IMR-90 (cell line): ENCODE data around the gene FGFRL1. TPM values are rescaled to one million over a fixed set of nuclear protein-coding genes. Genes with fewer than 3 reads are reported as not detected.

Experiments
- ATAC-seq: fragments of 200-7000 bp; cut with Tn5 transposase; 2 replicates; pipeline ENCODE4 v1.9.1; 2020; ENCODE audit warnings: low read depth, mild to moderate bottlenecking, moderate library complexity
- BruUV-seq: library from RNA; stranded (reverse); fragments of 400-500 nt; replicated peaks from 2 replicates; lab custom pipeline; 2021; lab: Mats Ljungman, UMichigan
- CTCF ChIA-PET: fragments of 300-600 bp; formaldehyde crosslinking; extraction: SDS; loops from one replicate; lab custom pipeline; 2021; ENCODE audit warnings: antibody characterized with exemption; lab: Yijun Ruan, JAX
- POLR2A ChIA-PET: fragments of 300-600 bp; sonication (Branson Sonifier 250); formaldehyde crosslinking; loops from one replicate; lab custom pipeline; 2022; ENCODE audit warnings: antibody characterized with exemption; ENCODE audit not compliant: unreplicated experiment; lab: Charles Lee
- DNase-seq: peaks from one replicate; pipeline ENCODE4 v3.0.0; 2013
- H2AFZ ChIP-seq: replicated peaks from 2 replicates; pipeline ENCODE3; 2013; ENCODE audit warnings: low read length, mild to moderate bottlenecking; ENCODE audit not compliant: poor library complexity
- H2AK5ac ChIP-seq: 2 replicates; pipeline ENCODE4 v1.6.1; 2013; ENCODE audit warnings: low read depth, low read length, inconsistent platforms
- H2AK9ac ChIP-seq: replicated peaks from 2 replicates; pipeline ENCODE3; 2013; ENCODE audit warnings: mild to moderate bottlenecking, low read depth, low read length, moderate library complexity; ENCODE audit not compliant: poor library complexity
- H2BK120ac ChIP-seq: 2 replicates; pipeline ENCODE4 v1.6.1; 2013; ENCODE audit warnings: low read depth, low read length, inconsistent platforms
- H2BK15ac ChIP-seq: 3 replicates; pipeline ENCODE4 v1.6.1; 2013; ENCODE audit warnings: low read depth, low read length, inconsistent platforms
- H2BK20ac ChIP-seq: 2 replicates; pipeline ENCODE4 v1.6.1; 2013; ENCODE audit warnings: low read depth, mild to moderate bottlenecking, inconsistent platforms, low read length, moderate library complexity
- H2BK5ac ChIP-seq: 2 replicates; pipeline ENCODE4 v1.6.1; 2013; ENCODE audit warnings: mild to moderate bottlenecking, low read depth, low read length, inconsistent platforms; ENCODE audit not compliant: poor library complexity, severe bottlenecking
- H3K14ac ChIP-seq: replicated peaks from 2 replicates; pipeline ENCODE4 v1.6.1; 2013; ENCODE audit warnings: low read depth, low read length, inconsistent platforms
- H3K18ac ChIP-seq: 2 replicates; pipeline ENCODE4 v1.6.1; 2013; ENCODE audit warnings: low read depth, low read length, control low read depth
- H3K23ac ChIP-seq: 2 replicates; pipeline ENCODE4 v1.6.1; 2013; ENCODE audit warnings: low read depth, low read length, inconsistent platforms
- H3K27ac ChIP-seq: 2 replicates; pipeline ENCODE4 v1.5.1; 2013; ENCODE audit warnings: mild to moderate bottlenecking, control low read depth, low read length; ENCODE audit not compliant: insufficient read depth
- H3K27me3 ChIP-seq: 2 replicates; pipeline ENCODE4 v1.6.1; 2013; ENCODE audit warnings: low read length; ENCODE audit not compliant: control insufficient read depth, insufficient read depth
- H3K36me3 ChIP-seq: 2 replicates; pipeline ENCODE4 v1.6.1; 2013; ENCODE audit warnings: low read length, mixed read lengths; ENCODE audit not compliant: control insufficient read depth, insufficient read depth
- H3K4ac ChIP-seq: 2 replicates; pipeline ENCODE4 v1.6.1; 2013; ENCODE audit warnings: low read depth, low read length, inconsistent platforms
- H3K4me1 ChIP-seq: 2 replicates; pipeline ENCODE4 v1.6.1; 2013; ENCODE audit warnings: low read length, mixed read lengths; ENCODE audit not compliant: control insufficient read depth, insufficient read depth
- H3K4me2 ChIP-seq: 2 replicates; pipeline ENCODE4 v1.6.1; 2013; ENCODE audit warnings: low read depth, mild to moderate bottlenecking, control low read depth, low read length, moderate library complexity
- H3K4me3 ChIP-seq: 2 replicates; pipeline ENCODE4 v1.5.1; 2013; ENCODE audit warnings: low read depth, mild to moderate bottlenecking, control low read depth, low read length, moderate library complexity; ENCODE audit not compliant: insufficient read depth
- H3K56ac ChIP-seq: 2 replicates; pipeline ENCODE4 v1.6.1; 2013; ENCODE audit warnings: low read length, inconsistent platforms; ENCODE audit not compliant: insufficient read depth; ENCODE audit errors: extremely low read depth
- H3K79me1 ChIP-seq, 2 experiments: 2 replicates each; pipeline ENCODE4 v1.6.1; 2013; ENCODE audit warnings: low read length in 2 of 2, inconsistent platforms in 1 of 2, low read depth in 1 of 2
- H3K9ac ChIP-seq: 2 replicates; pipeline ENCODE4 v1.6.1; 2013; ENCODE audit warnings: low read depth, low read length, control low read depth
- H3K9me1 ChIP-seq: 2 replicates; pipeline ENCODE4 v1.6.1; 2013; ENCODE audit warnings: low read length, inconsistent platforms; ENCODE audit not compliant: insufficient read depth
- H3K9me3 ChIP-seq: 2 replicates; pipeline ENCODE4 v1.6.1; 2013; ENCODE audit warnings: low read length; ENCODE audit not compliant: control insufficient read depth, insufficient read depth
- H4K20me1 ChIP-seq: 2 replicates; pipeline ENCODE4 v1.6.1; 2013; ENCODE audit warnings: low read length, inconsistent platforms; ENCODE audit not compliant: insufficient read depth
- H4K5ac ChIP-seq: 2 replicates; pipeline ENCODE4 v1.6.1; 2013; ENCODE audit warnings: mild to moderate bottlenecking, low read depth, low read length, control low read depth
- H4K8ac ChIP-seq, 2 experiments: 2 replicates each; pipeline ENCODE4 v1.6.1; 2013; ENCODE audit warnings: low read depth in 2 of 2, low read length in 2 of 2, control low read depth in 1 of 2, inconsistent platforms in 1 of 2
- H4K91ac ChIP-seq: 2 replicates; pipeline ENCODE4 v1.6.1; 2013; ENCODE audit warnings: low read depth, low read length, inconsistent platforms; ENCODE audit not compliant: insufficient read depth
- BHLHE40 ChIP-seq: fragments of 150-350 bp; IDR thresholded peaks from 2 replicates; pipeline ENCODE4 v1.6.1; 2016; ENCODE audit warnings: mild to moderate bottlenecking, low read depth, low read length
- CEBPB ChIP-seq: IDR thresholded peaks from 2 replicates; pipeline ENCODE4 v1.6.1; 2012; ENCODE audit warnings: low read depth, low read length, improper control_type of control experiment
- CHD1 ChIP-seq: IDR thresholded peaks from 2 replicates; pipeline ENCODE4 v1.6.1; 2012; ENCODE audit warnings: low read depth, low read length, improper control_type of control experiment
- FOS ChIP-seq: fragments of 150-350 bp; IDR thresholded peaks from 2 replicates; pipeline ENCODE4 v1.6.1; 2016; ENCODE audit warnings: low read depth, low read length
- MAFK ChIP-seq: IDR thresholded peaks from 2 replicates; pipeline ENCODE4 v1.6.1; 2012; ENCODE audit warnings: low read depth, low read length, improper control_type of control experiment
- MAZ ChIP-seq: IDR thresholded peaks from 2 replicates; pipeline ENCODE4 v1.6.1; 2012; ENCODE audit warnings: low read depth, mild to moderate bottlenecking, low read length, improper control_type of control experiment, moderate library complexity, borderline replicate concordance
- MXI1 ChIP-seq: IDR thresholded peaks from 2 replicates; pipeline ENCODE4 v1.6.1; 2012; ENCODE audit warnings: low read depth, mild to moderate bottlenecking, low read length, moderate library complexity, borderline replicate concordance
- NFE2L2 ChIP-seq: fragments of 150-350 bp; IDR thresholded peaks from 2 replicates; pipeline ENCODE4 v1.6.1; 2016; ENCODE audit warnings: low read depth, mild to moderate bottlenecking, low read length
- POLR2A ChIP-seq: IDR thresholded peaks from 2 replicates; pipeline ENCODE4 v1.6.1; 2012; ENCODE audit warnings: mild to moderate bottlenecking, low read depth, low read length
- RAD21 ChIP-seq: IDR thresholded peaks from 2 replicates; pipeline ENCODE4 v1.6.1; 2012; ENCODE audit warnings: low read length, improper control_type of control experiment
- RCOR1 ChIP-seq: IDR thresholded peaks from 2 replicates; pipeline ENCODE4 v1.6.1; 2012; ENCODE audit warnings: mild to moderate bottlenecking, low read length, improper control_type of control experiment; ENCODE audit not compliant: insufficient replicate concordance
- RFX5 ChIP-seq: IDR thresholded peaks from 2 replicates; pipeline ENCODE4 v1.8.0; 2012; ENCODE audit warnings: low read depth, mild to moderate bottlenecking, low read length, moderate library complexity
- WGBS, 2 experiments: methylation state at CpG; one replicate each; pipeline versions ENCODE4 v1.1.5 to v1.1.7; 2013; ENCODE audit warnings: missing lambda C conversion rate in 2 of 2; ENCODE audit not compliant: insufficient read length in 1 of 2; ENCODE audit errors: extremely low coverage in 2 of 2; 5-methylcytosine and 5-hydroxymethylcytosine counted together
- dilution Hi-C: fragments of 300-500 bp; cut with HindIII; formaldehyde crosslinking; loops from one replicate; pipeline ENCODE4 v1.14.3; 2018; ENCODE audit warnings: low sequenced_read_pairs; ENCODE audit not compliant: unreplicated experiment
- in situ Hi-C: fragments of 300-500 bp; cut with MboI; formaldehyde crosslinking; loops from 3 replicates; pipeline ENCODE4 v1.14.3; 2019; ENCODE audit warnings: low sequenced_read_pairs, inconsistent platforms, mixed read lengths
- intact Hi-C: fragments of 100-400 bp; cut with micrococcal nuclease; formaldehyde crosslinking; loops from 2 replicates; pipeline ENCODE4 v1.10.0; 2022
- polyA plus RNA-seq, 3 experiments: library from polyadenylated mRNA; depleted of rRNA; stranded (reverse); fragments of >200 nt; gene quantifications; 2 replicates each; pipeline ENCODE4 v1.2.3, GENCODE V29; 2012; ENCODE audit warnings: low replicate concordance in 1 of 3
- total RNA-seq: library from RNA; depleted of rRNA; stranded (reverse); fragments of >200 nt; gene quantifications from 2 replicates; pipeline ENCODE4 v1.2.3, GENCODE V29; 2012
- TF ChIP-seq, protein P1 (sequence below): fragments of 150-350 bp; IDR thresholded peaks from 2 replicates; pipeline ENCODE4 v1.6.1; 2017; ENCODE audit warnings: mild to moderate bottlenecking, antibody characterized with exemption, low read length, low read depth
- TF ChIP-seq, protein P2 (sequence below): fragments of 150-350 bp; IDR thresholded peaks from 2 replicates; pipeline ENCODE4 v1.6.1; 2016; ENCODE audit warnings: low read depth, mild to moderate bottlenecking, low read length, moderate library complexity, borderline replicate concordance
- TF ChIP-seq, protein P3 (sequence below): conservative IDR thresholded peaks from 2 replicates; pipeline ENCODE4 v1.5.1; 2012; ENCODE audit warnings: mild to moderate bottlenecking, low read depth, low read length, improper control_type of control experiment

Gene FGFRL1
- total and polyA plus RNA-seq, 2 of the 4 experiments (the other 2 are of a cell fraction), result 49.3 to 78.8 TPM

DNA sequence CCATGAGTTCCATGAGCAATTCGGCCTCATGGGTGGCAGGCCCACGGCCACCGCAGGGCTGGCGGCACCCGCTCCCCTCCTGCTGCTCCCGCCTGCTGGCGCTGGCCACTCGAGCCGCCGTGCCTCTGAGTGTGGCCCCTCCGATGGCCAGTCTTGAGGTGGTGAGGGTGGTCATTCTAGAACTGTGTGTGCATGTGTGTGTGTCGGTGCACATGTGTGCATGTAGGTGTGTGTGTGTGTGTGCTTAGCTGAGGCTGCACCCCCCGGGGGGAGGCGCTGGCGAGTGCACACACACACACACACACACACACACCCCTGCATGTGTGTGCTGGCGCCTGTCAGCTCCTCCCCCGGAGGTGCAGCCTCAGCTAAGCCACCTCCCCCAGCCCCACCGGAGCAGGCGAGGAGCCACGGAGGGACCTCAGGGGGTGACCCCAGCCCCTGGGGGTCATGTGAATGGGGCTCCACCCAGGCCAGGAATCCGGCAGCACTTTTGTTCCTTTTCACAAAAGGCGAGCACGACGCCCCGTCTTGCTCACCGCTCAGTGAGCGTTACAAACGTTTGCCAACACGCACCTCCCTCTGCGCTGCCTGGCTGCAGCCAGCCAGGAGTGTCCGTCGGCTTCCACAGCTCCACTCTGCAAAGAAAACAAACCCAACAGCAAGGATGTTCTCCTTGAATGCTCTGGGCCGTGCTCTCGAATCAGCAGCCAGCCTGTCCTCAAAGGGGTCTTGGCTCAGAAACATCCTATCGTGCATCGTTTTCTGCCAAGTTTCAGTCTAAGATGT lies 29.9 kb downstream of the FGFRL1 start:
- H3K9ac ChIP-seq, result no peak overlapping the region
- peak overlapping the region; percentile 77 for H3K4ac ChIP-seq
- H3K27me3 ChIP-seq, result no peaks in the 10 kb centered on the region
- H2AK9ac ChIP-seq, result peak overlapping the region; percentile 86
- H2AFZ ChIP-seq, result peak overlapping the region; percentile 90
- in situ Hi-C loops (no loop called here), dilution Hi-C loops (no loop called here), intact Hi-C loops (no loop called here)
- H2BK20ac ChIP-seq, result peak overlapping the region; percentile 75
- H4K20me1 ChIP-seq, result peaks cover 5% of the 10 kb centered on the region
- no peak overlapping the region for H3K18ac ChIP-seq
- H3K79me1 ChIP-seq, result no peaks in the 10 kb centered on the region; a peak in 1 of 4 replicates
- POLR2A ChIA-PET, result no interaction called here
- peak overlapping the region; percentile 21 for H4K91ac ChIP-seq
- WGBS, 2 experiments, result 10% methylated on average over 11 of the region's 36 CpGs; no CpG with 5 or more reads in 1 of the 2 experiments
- H3K9me3 ChIP-seq, result no peaks in the 10 kb centered on the region
- DNase-seq, result peak; percentile 34
- peak overlapping the region; percentile 1; the same call in 1 of the 2 replicates for H3K4me2 ChIP-seq
- peak overlapping the region; percentile 47; the same call in 2 of the 3 replicates for H2BK15ac ChIP-seq
- peak overlapping the region; percentile 42; the same call in 1 of the 2 replicates for H3K56ac ChIP-seq
- H2BK120ac ChIP-seq, result peak overlapping the region; percentile 79
- H3K27ac ChIP-seq, result no peak overlapping the region
- peak overlapping the region; percentile 36; the same call in 1 of the 2 replicates for H3K23ac ChIP-seq
- peak overlapping the region; percentile 24 to 66; a peak in 2 of 4 replicates for H4K8ac ChIP-seq
- no peaks in the 10 kb centered on the region for H3K36me3 ChIP-seq
- ATAC-seq, result peak; percentile 4; the same call in 1 of the 2 replicates
- CTCF ChIA-PET, result no interaction called here
- peaks cover 40% of the 10 kb centered on the region for H3K4me1 ChIP-seq
- BruUV-seq, result no TSS peak
- peaks cover 30% of the 10 kb centered on the region for H3K9me1 ChIP-seq
- H2BK5ac ChIP-seq, result no peak overlapping the region
- H3K14ac ChIP-seq, result peak overlapping the region; percentile 74
- H3K4me3 ChIP-seq, result no peak overlapping the region
- peak overlapping the region; percentile 76 for H2AK5ac ChIP-seq
- no peak overlapping the region for H4K5ac ChIP-seq
- TF ChIP-seq CHD1, result no peak
- no peak for TF ChIP-seq RAD21
- TF ChIP-seq CEBPB, result no peak
- no peak for TF ChIP-seq MAFK
- TF ChIP-seq, protein P1, sequence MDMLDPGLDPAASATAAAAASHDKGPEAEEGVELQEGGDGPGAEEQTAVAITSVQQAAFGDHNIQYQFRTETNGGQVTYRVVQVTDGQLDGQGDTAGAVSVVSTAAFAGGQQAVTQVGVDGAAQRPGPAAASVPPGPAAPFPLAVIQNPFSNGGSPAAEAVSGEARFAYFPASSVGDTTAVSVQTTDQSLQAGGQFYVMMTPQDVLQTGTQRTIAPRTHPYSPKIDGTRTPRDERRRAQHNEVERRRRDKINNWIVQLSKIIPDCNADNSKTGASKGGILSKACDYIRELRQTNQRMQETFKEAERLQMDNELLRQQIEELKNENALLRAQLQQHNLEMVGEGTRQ, result no peak
- no peak for TF ChIP-seq MAZ
- no peak for TF ChIP-seq POLR2A
- no peak for TF ChIP-seq NFE2L2
- TF ChIP-seq, protein P2, sequence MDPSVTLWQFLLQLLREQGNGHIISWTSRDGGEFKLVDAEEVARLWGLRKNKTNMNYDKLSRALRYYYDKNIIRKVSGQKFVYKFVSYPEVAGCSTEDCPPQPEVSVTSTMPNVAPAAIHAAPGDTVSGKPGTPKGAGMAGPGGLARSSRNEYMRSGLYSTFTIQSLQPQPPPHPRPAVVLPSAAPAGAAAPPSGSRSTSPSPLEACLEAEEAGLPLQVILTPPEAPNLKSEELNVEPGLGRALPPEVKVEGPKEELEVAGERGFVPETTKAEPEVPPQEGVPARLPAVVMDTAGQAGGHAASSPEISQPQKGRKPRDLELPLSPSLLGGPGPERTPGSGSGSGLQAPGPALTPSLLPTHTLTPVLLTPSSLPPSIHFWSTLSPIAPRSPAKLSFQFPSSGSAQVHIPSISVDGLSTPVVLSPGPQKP, result no peak
- no peak for TF ChIP-seq MXI1
- no peak for TF ChIP-seq FOS
- TF ChIP-seq BHLHE40, result no peak
- TF ChIP-seq, protein P3, sequence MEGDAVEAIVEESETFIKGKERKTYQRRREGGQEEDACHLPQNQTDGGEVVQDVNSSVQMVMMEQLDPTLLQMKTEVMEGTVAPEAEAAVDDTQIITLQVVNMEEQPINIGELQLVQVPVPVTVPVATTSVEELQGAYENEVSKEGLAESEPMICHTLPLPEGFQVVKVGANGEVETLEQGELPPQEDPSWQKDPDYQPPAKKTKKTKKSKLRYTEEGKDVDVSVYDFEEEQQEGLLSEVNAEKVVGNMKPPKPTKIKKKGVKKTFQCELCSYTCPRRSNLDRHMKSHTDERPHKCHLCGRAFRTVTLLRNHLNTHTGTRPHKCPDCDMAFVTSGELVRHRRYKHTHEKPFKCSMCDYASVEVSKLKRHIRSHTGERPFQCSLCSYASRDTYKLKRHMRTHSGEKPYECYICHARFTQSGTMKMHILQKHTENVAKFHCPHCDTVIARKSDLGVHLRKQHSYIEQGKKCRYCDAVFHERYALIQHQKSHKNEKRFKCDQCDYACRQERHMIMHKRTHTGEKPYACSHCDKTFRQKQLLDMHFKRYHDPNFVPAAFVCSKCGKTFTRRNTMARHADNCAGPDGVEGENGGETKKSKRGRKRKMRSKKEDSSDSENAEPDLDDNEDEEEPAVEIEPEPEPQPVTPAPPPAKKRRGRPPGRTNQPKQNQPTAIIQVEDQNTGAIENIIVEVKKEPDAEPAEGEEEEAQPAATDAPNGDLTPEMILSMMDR, result no peak
- TF ChIP-seq RCOR1, result no peak
- TF ChIP-seq RFX5, result no peak
